ENCODE results near the gene NOTCH2. TPM values are rescaled to one million over a fixed set of nuclear protein-coding genes. Genes with fewer than 3 reads are reported as not detected.
"Not testable (repeated sequence)": the region's sequence is repeated elsewhere in the genome, so short reads cannot be mapped to it uniquely, and the experiment has no call there.

Gene NOTCH2
- total and polyA plus RNA-seq, 2 experiments from 2014 or later, result 8.5 to 56.6 TPM

DNA sequence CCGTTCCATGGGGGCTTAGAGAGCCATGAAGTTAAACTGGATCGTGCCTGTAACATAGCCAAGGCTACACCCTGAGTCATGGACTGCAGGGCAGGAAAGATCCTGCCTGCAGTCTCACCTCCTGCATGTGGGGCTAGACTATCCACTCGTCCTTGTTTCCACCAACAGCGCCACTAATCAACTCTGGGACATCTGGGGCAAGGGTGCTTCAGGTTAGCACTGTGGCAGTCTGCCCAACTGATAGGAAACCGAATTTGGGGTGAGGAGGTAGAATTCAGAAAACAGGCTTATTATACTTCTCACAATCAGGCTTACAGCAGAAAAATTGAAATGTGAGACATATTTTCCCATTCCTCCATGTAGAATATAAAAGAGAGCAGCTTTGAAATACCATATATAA is 88.0 kb downstream of the NOTCH2 start (continued):
- TF ChIP-seq, protein P1, sequence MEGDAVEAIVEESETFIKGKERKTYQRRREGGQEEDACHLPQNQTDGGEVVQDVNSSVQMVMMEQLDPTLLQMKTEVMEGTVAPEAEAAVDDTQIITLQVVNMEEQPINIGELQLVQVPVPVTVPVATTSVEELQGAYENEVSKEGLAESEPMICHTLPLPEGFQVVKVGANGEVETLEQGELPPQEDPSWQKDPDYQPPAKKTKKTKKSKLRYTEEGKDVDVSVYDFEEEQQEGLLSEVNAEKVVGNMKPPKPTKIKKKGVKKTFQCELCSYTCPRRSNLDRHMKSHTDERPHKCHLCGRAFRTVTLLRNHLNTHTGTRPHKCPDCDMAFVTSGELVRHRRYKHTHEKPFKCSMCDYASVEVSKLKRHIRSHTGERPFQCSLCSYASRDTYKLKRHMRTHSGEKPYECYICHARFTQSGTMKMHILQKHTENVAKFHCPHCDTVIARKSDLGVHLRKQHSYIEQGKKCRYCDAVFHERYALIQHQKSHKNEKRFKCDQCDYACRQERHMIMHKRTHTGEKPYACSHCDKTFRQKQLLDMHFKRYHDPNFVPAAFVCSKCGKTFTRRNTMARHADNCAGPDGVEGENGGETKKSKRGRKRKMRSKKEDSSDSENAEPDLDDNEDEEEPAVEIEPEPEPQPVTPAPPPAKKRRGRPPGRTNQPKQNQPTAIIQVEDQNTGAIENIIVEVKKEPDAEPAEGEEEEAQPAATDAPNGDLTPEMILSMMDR (conservative IDR thresholded peaks at IDR 0.05; ENCODE audit: low read depth in 2 of 2), result no peak
- TF ChIP-seq STAT1 (IDR thresholded peaks at IDR 0.05; ENCODE audit: unreplicated experiment) (no peak), ZNF331 (CRISPR knock-in tag; IDR thresholded peaks at IDR 0.05; ENCODE audit: low read depth) (no peak), NANOG (IDR thresholded peaks at IDR 0.05; ENCODE audit: borderline replicate concordance) (no peak), ETS1 (IDR thresholded peaks at IDR 0.05) (no peak)

DNA sequence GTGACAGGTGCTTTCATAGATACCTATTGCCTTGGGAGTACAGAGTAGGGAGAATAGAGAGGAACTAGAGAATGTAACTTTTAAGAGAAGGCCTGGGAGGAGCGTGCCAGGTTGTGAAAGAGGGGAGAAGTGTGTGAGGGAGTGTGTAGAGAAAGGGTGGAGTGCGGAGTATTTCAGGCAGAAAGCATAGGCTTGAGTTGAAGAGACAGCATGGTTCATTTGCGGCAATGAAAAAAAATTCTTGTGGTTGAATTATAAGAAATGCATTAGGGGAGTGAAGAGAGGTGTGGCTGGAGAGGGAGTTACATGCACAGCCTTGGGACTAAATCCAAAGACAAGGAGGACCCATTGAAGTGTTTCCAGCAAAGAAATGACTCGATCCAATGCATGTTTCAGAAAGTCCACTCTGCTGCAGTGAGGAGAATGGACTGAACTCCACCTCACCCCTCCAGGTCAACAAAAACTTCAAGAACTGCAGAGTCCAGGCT is 91.4 kb downstream of the NOTCH2 start:
- Histone ChIP-seq H3K9me2 (ENCODE audit: insufficient read depth) (0 out of 2 replicates have a peak, but pooled peaks cover 3% of the 10 kb centered on the region), H4K20me1 (replicated peaks; ENCODE audit: insufficient read depth) (0 out of 2 replicates have a peak, but pooled peaks cover 2% of the 10 kb centered on the region), H3K4me1 (ENCODE audit: insufficient read depth) (no peaks in the 10 kb centered on the region), H3K4me3 (no peak overlapping the region), H3K79me2 (replicated peaks; ENCODE audit: insufficient read depth) (no peaks in the 10 kb centered on the region), H3K36me3 (ENCODE audit: insufficient read depth) (no peaks in the 10 kb centered on the region; the same call in 1 of the 2 replicates), H3K27ac (ENCODE audit: low read depth) (no peak overlapping the region), H3K27me3 (ENCODE audit: insufficient read depth) (no peaks in the 10 kb centered on the region), H3F3A (replicated peaks; ENCODE audit: low read depth) (no peaks in the 10 kb centered on the region), H2AFZ (no peak overlapping the region), H3K4me2 (no peak overlapping the region)
- Mint-ChIP-seq H3K27ac (no peak overlapping the region), H3K4me3 (no peak overlapping the region), H3K36me3 (ENCODE audit: low read depth) (no peaks in the 10 kb centered on the region), H3K4me1 (no peaks in the 10 kb centered on the region), H3K9me3 (no peaks in the 10 kb centered on the region), H3K27me3 (ENCODE audit: insufficient read depth, low read depth, poor library complexity) (no peaks in the 10 kb centered on the region)
- no peak for TF ChIP-seq POLR2AphosphoS5 (IDR thresholded peaks at IDR 0.05; ENCODE audit: low read depth)
- no peak for TF ChIP-seq JUNB (IDR thresholded peaks at IDR 0.05; ENCODE audit: unreplicated experiment)
- DNase-seq (ENCODE audit: low spot score), result no peak
- no peak for ATAC-seq

- H3K4me1 ChIP-seq (ENCODE audit: insufficient read depth); H3K27ac ChIP-seq (ENCODE audit: low read depth); H3K9me3 Mint-ChIP-seq; ATAC-seq; DNase-seq (ENCODE audit: low spot score); H3K27me3 Mint-ChIP-seq (ENCODE audit: insufficient read depth, low read depth, poor library complexity); H3K4me1 Mint-ChIP-seq; H3K27ac Mint-ChIP-seq; H3F3A ChIP-seq (replicated peaks; ENCODE audit: low read depth); H3K27me3 ChIP-seq (ENCODE audit: insufficient read depth); H3K4me2 ChIP-seq; H3K9me2 ChIP-seq (ENCODE audit: insufficient read depth); H3K79me2 ChIP-seq (replicated peaks; ENCODE audit: insufficient read depth); H3K36me3 ChIP-seq (ENCODE audit: insufficient read depth); H3K36me3 Mint-ChIP-seq (ENCODE audit: low read depth); H2AFZ ChIP-seq; H3K4me3 Mint-ChIP-seq; H4K20me1 ChIP-seq (replicated peaks; ENCODE audit: insufficient read depth); H3K4me3 ChIP-seq: not testable (repeated sequence)
These were observed 92.2 kb downstream of the NOTCH2 start for GRCh38 chr1:119977113-119977736.

GRCh38 chr1:119975582-119976254 is 93.7 kb downstream of the NOTCH2 start:
- H3F3A ChIP-seq (replicated peaks; ENCODE audit: low read depth); H3K36me3 ChIP-seq (ENCODE audit: insufficient read depth); H3K79me2 ChIP-seq (replicated peaks; ENCODE audit: insufficient read depth); H2AFZ ChIP-seq; ATAC-seq; H3K9me3 Mint-ChIP-seq; H3K4me1 ChIP-seq (ENCODE audit: insufficient read depth); DNase-seq (ENCODE audit: low spot score); H3K4me1 Mint-ChIP-seq; H3K4me3 Mint-ChIP-seq; H3K4me2 ChIP-seq; H3K9me2 ChIP-seq (ENCODE audit: insufficient read depth); H3K27me3 ChIP-seq (ENCODE audit: insufficient read depth); H3K36me3 Mint-ChIP-seq (ENCODE audit: low read depth); H4K20me1 ChIP-seq (replicated peaks; ENCODE audit: insufficient read depth); H3K27me3 Mint-ChIP-seq (ENCODE audit: insufficient read depth, low read depth, poor library complexity); H3K27ac ChIP-seq (ENCODE audit: low read depth); H3K27ac Mint-ChIP-seq; H3K4me3 ChIP-seq: not testable (repeated sequence)

All from GM23338 (cell line).